H9 (cell line): ENCODE results near the gene PNRC1. TPM values are rescaled to one million over a fixed set of nuclear protein-coding genes. Genes with fewer than 3 reads are reported as not detected.

ENCODE experiments used
- DNase-seq: peaks from one replicate; pipeline ENCODE4 v3.0.0-alpha.2; 2017
- H2AFZ ChIP-seq: one replicate; pipeline ENCODE4 v1.6.1; 2013; ENCODE audit warnings: mild to moderate bottlenecking, low read length, control low read depth, moderate library complexity
- H2AK5ac ChIP-seq: 2 replicates; pipeline ENCODE4 v1.6.1; 2013; ENCODE audit warnings: low read length, control low read depth, mixed read lengths; ENCODE audit not compliant: insufficient read length
- H2BK120ac ChIP-seq: one replicate; pipeline ENCODE4 v1.6.1; 2013; ENCODE audit warnings: low read depth, mild to moderate bottlenecking, low read length, control low read depth, inconsistent platforms; ENCODE audit not compliant: poor library complexity, severe bottlenecking
- H2BK12ac ChIP-seq: 2 replicates; pipeline ENCODE4 v1.6.1; 2013; ENCODE audit warnings: low read length, control low read depth, mixed read lengths, low read depth; ENCODE audit not compliant: insufficient read length
- H2BK15ac ChIP-seq: 2 replicates; pipeline ENCODE4 v1.6.1; 2013; ENCODE audit warnings: low read depth, low read length, control low read depth
- H2BK20ac ChIP-seq: one replicate; pipeline ENCODE4 v1.6.1; 2013; ENCODE audit warnings: low read depth, mild to moderate bottlenecking, low read length, control low read depth, inconsistent platforms; ENCODE audit not compliant: poor library complexity, severe bottlenecking
- H2BK5ac ChIP-seq: 2 replicates; pipeline ENCODE4 v1.6.1; 2013; ENCODE audit warnings: low read length, control low read depth, mixed read lengths; ENCODE audit not compliant: insufficient read length
- H3K14ac ChIP-seq: 2 replicates; pipeline ENCODE4 v1.6.1; 2013; ENCODE audit warnings: low read length, control low read depth; ENCODE audit not compliant: insufficient read depth
- H3K18ac ChIP-seq: 2 replicates; pipeline ENCODE4 v1.6.1; 2013; ENCODE audit warnings: low read depth, mild to moderate bottlenecking, mixed read lengths, low read length, control low read depth; ENCODE audit not compliant: insufficient read length
- H3K23ac ChIP-seq: 2 replicates; pipeline ENCODE4 v1.6.1; 2013; ENCODE audit warnings: low read length, control low read depth, mixed read lengths, low read depth; ENCODE audit not compliant: insufficient read length
- H3K23me2 ChIP-seq: 2 replicates; pipeline ENCODE4 v1.6.1; 2013; ENCODE audit warnings: low read depth, mild to moderate bottlenecking, mixed read lengths, low read length, control low read depth; ENCODE audit not compliant: insufficient read length, poor library complexity, severe bottlenecking
- H3K27ac ChIP-seq: 2 replicates; pipeline ENCODE4 v1.5.1; 2013; ENCODE audit warnings: low read length, control low read depth, mixed read lengths, low read depth; ENCODE audit not compliant: insufficient read length
- H3K27me3 ChIP-seq: 2 replicates; pipeline ENCODE4 v1.6.1; 2013; ENCODE audit warnings: low read length, control low read depth, inconsistent platforms; ENCODE audit not compliant: insufficient read depth
- H3K4ac ChIP-seq: 2 replicates; pipeline ENCODE4 v1.6.1; 2013; ENCODE audit warnings: low read depth, mild to moderate bottlenecking, control low read depth, inconsistent platforms, low read length, moderate library complexity
- H3K4me1 ChIP-seq: 2 replicates; pipeline ENCODE4 v1.6.1; 2013; ENCODE audit warnings: low read length, control low read depth, inconsistent platforms; ENCODE audit not compliant: insufficient read depth
- H3K4me2 ChIP-seq: 2 replicates; pipeline ENCODE4 v1.6.1; 2013; ENCODE audit warnings: low read length, control low read depth, mixed read lengths; ENCODE audit not compliant: insufficient read length, insufficient read depth
- H3K56ac ChIP-seq: 2 replicates; pipeline ENCODE4 v1.6.1; 2013; ENCODE audit warnings: low read depth, mild to moderate bottlenecking, mixed read lengths, low read length, control low read depth; ENCODE audit not compliant: insufficient read length
- H3K79me1 ChIP-seq: 2 replicates; pipeline ENCODE4 v1.6.1; 2013; ENCODE audit warnings: low read depth, mild to moderate bottlenecking, moderate library complexity, low read length, control low read depth, inconsistent platforms; ENCODE audit not compliant: insufficient read depth, poor library complexity, severe bottlenecking
- H3K79me2 ChIP-seq: 2 replicates; pipeline ENCODE4 v1.6.1; 2013; ENCODE audit warnings: low read length, control low read depth, inconsistent platforms; ENCODE audit not compliant: insufficient read depth
- H3K9ac ChIP-seq: 2 replicates; pipeline ENCODE4 v1.6.1; 2013; ENCODE audit warnings: low read length, control low read depth, mixed read lengths; ENCODE audit not compliant: insufficient read length; ENCODE audit errors: extremely low read depth
- H3K9me3 ChIP-seq: one replicate; pipeline ENCODE4 v1.6.1; 2013; ENCODE audit warnings: low read depth, low read length, inconsistent platforms; ENCODE audit not compliant: control insufficient read depth
- H3T11ph ChIP-seq: one replicate; pipeline ENCODE4 v1.6.1; 2013; ENCODE audit warnings: mild to moderate bottlenecking, low read length, control low read depth, inconsistent platforms
- H4K20me1 ChIP-seq: one replicate; pipeline ENCODE4 v1.6.1; 2013; ENCODE audit not compliant: control insufficient read depth, insufficient read length, insufficient read depth
- H4K5ac ChIP-seq: 2 replicates; pipeline ENCODE4 v1.6.1; 2013; ENCODE audit warnings: low read depth, mild to moderate bottlenecking, mixed read lengths, low read length, control low read depth; ENCODE audit not compliant: insufficient read length
- H4K8ac ChIP-seq: replicated peaks from 2 replicates; pipeline ENCODE4 v1.6.1; 2013; ENCODE audit warnings: low read length, control low read depth, mixed read lengths, low read depth; ENCODE audit not compliant: insufficient read length
- H4K91ac ChIP-seq: 2 replicates; pipeline ENCODE4 v1.6.1; 2013; ENCODE audit warnings: low read depth, mild to moderate bottlenecking, moderate library complexity, mixed read lengths, low read length, control low read depth; ENCODE audit not compliant: insufficient read length
- H3K27ac Mint-ChIP-seq, 3 experiments: 2 replicates in 2 of 3; 3 replicates in 1 of 3; pipeline ENCODE4 v1.8.0; 2020 to 2021; ENCODE audit warnings: mixed read lengths in 3 of 3, mild to moderate bottlenecking in 1 of 3, moderate library complexity in 1 of 3
- H3K27me3 Mint-ChIP-seq: 2 replicates; pipeline ENCODE4 v1.8.0; 2021; ENCODE audit warnings: low read depth, mild to moderate bottlenecking, moderate library complexity, mixed read lengths
- H3K36me3 Mint-ChIP-seq, 3 experiments: 2 replicates in 2 of 3; 3 replicates in 1 of 3; pipeline ENCODE4 v1.8.0; 2020 to 2021; ENCODE audit warnings: low read depth in 3 of 3, mixed read lengths in 3 of 3; ENCODE audit not compliant: insufficient read depth in 1 of 3
- H3K4me1 Mint-ChIP-seq, 2 experiments: 2 replicates each; pipeline ENCODE4 v1.8.0; 2020; ENCODE audit warnings: mixed read lengths in 2 of 2
- H3K4me3 Mint-ChIP-seq, 2 experiments: 2 replicates in 1 of 2; 3 replicates in 1 of 2; pipeline ENCODE4 v1.8.0; 2020 to 2021; ENCODE audit warnings: mild to moderate bottlenecking in 2 of 2, mixed read lengths in 2 of 2, moderate library complexity in 1 of 2
- H3K9me3 Mint-ChIP-seq, 2 experiments: 2 replicates in 1 of 2; 3 replicates in 1 of 2; pipeline ENCODE4 v1.8.0; 2020; ENCODE audit warnings: mild to moderate bottlenecking in 2 of 2, mixed read lengths in 2 of 2, moderate library complexity in 1 of 2
- CTCF ChIP-seq: fragments of 200-600 bp; sonication (generic); conservative IDR thresholded peaks from 3 replicates; pipeline ENCODE4 v1.8.0; 2021; ENCODE audit warnings: antibody characterized with exemption, mild to moderate bottlenecking
- WGBS: extraction: QIAGEN DNeasy Blood & Tissue Kit; methylation state at CpG from one replicate; pipeline ENCODE4 v1.1.7; 2013; ENCODE audit warnings: missing lambda C conversion rate, low lambda C conversion rate, mixed read lengths; ENCODE audit not compliant: insufficient read length; ENCODE audit errors: extremely low coverage; 5-methylcytosine and 5-hydroxymethylcytosine counted together
- total RNA-seq: library from RNA; stranded (reverse); gene quantifications from 2 replicates; pipeline ENCODE4 v1.2.1, GENCODE V29; 2021

Gene PNRC1
- total RNA-seq, 1 experiment from 2014 or later = 57.4 TPM

- H3K27me3 ChIP-seq = no peaks in the 10 kb centered on the region
- no peak for TF ChIP-seq CTCF
- no peaks in the 10 kb centered on the region for H4K20me1 ChIP-seq
- no peak overlapping the region for H4K8ac ChIP-seq
- H2BK15ac ChIP-seq = no peak overlapping the region
- DNase-seq = no peak
- WGBS = no CpG with 5 or more reads among the region's 36 CpGs
- peak overlapping the region; percentile 46 for H3K27ac ChIP-seq
- peak overlapping the region; percentile 86 for H3K14ac ChIP-seq
- H3K9ac ChIP-seq = peak overlapping the region; percentile 88
- peak overlapping the region; percentile 97 for H3K4me2 ChIP-seq
- no peak overlapping the region for H2AFZ ChIP-seq
- peak overlapping the region; percentile 7 for H4K5ac ChIP-seq
- Mint-ChIP-seq H3K4me1 (peaks cover 40 to 41% of the 10 kb centered on the region in 2 experiments), H3K36me3 (peaks cover 11 to 34% (median 21%) of the 10 kb centered on the region in 3 experiments; a peak in 6 of 7 replicates), H3K27ac (peak overlapping the region; percentile 97 to 100 (median 98); a peak in 4 of 7 replicates), H3K9me3 (no peaks in the 10 kb centered on the region), H3K4me3 (peak overlapping the region; percentile 88 to 93), H3K27me3 (no peaks in the 10 kb centered on the region; the same call in 1 of the 2 replicates)
- H3K79me2 ChIP-seq = peaks cover 8% of the 10 kb centered on the region; the same call in 1 of the 2 replicates
- no peak overlapping the region for H3K23ac ChIP-seq
- peak overlapping the region; percentile 7 for H2BK120ac ChIP-seq
- H3K79me1 ChIP-seq = no peaks in the 10 kb centered on the region
- no peaks in the 10 kb centered on the region for H3K9me3 ChIP-seq
- peak overlapping the region; percentile 90 for H3K18ac ChIP-seq
- peak overlapping the region; percentile 25 for H2BK5ac ChIP-seq
- H2AK5ac ChIP-seq = no peak overlapping the region
- H3K4me1 ChIP-seq = peaks cover 12% of the 10 kb centered on the region; the same call in 1 of the 2 replicates
- H3K23me2 ChIP-seq = peaks cover 14% of the 10 kb centered on the region
- no peak overlapping the region for H3K56ac ChIP-seq
- no peak overlapping the region for H2BK20ac ChIP-seq
- H4K91ac ChIP-seq = peak overlapping the region; percentile 98
- H2BK12ac ChIP-seq = peak overlapping the region; percentile 69
- no peak overlapping the region for H3T11ph ChIP-seq
- peak overlapping the region; percentile 33; the same call in 1 of the 2 replicates for H3K4ac ChIP-seq
Measured at GRCh38 chr6:89081129-89081422, 525 bp downstream of the PNRC1 start.
